Loucy (cell line): ENCODE results near the gene CAMTA1.

Source experiments
- H2AFZ ChIP-seq: fragments of 200-600 bp; sonication (generic); 2 replicates; pipeline ENCODE4 v1.6.0; 2016; ENCODE audit warnings: antibody characterized with exemption, mild to moderate bottlenecking, low read length, moderate library complexity
- H3F3A ChIP-seq: fragments of 200-600 bp; 2 replicates; pipeline ENCODE4 v1.6.0; 2016; ENCODE audit warnings: antibody characterized with exemption, low read depth, mild to moderate bottlenecking
- H3K27me3 ChIP-seq: fragments of 200-600 bp; sonication (generic); 2 replicates; pipeline ENCODE4 v1.6.1; 2014; ENCODE audit warnings: low read length, mild to moderate bottlenecking; ENCODE audit not compliant: insufficient read depth, poor library complexity, severe bottlenecking
- H3K36me3 ChIP-seq: fragments of 200-600 bp; sonication (generic); 2 replicates; pipeline ENCODE4 v1.6.1; 2016; ENCODE audit warnings: low read length; ENCODE audit not compliant: insufficient read depth
- H3K4me1 ChIP-seq: fragments of 200-600 bp; sonication (generic); 2 replicates; pipeline ENCODE4 v1.5.1; 2014; ENCODE audit warnings: low read length, mild to moderate bottlenecking; ENCODE audit not compliant: insufficient read depth, poor library complexity, severe bottlenecking
- H3K4me2 ChIP-seq: fragments of 200-600 bp; sonication (generic); 2 replicates; pipeline ENCODE4 v1.6.0; 2014; ENCODE audit warnings: antibody characterized with exemption, low read length, low read depth, mild to moderate bottlenecking; ENCODE audit not compliant: poor library complexity, severe bottlenecking
- H3K4me3 ChIP-seq: fragments of 200-600 bp; sonication (generic); 2 replicates; pipeline ENCODE4 v1.5.1; 2014; ENCODE audit warnings: low read length, mild to moderate bottlenecking, mixed read lengths; ENCODE audit not compliant: poor library complexity, severe bottlenecking
- H3K79me2 ChIP-seq: fragments of 200-600 bp; sonication (generic); 2 replicates; pipeline ENCODE4 v1.6.1; 2014; ENCODE audit warnings: low read length; ENCODE audit not compliant: insufficient read depth
- H3K9ac ChIP-seq: fragments of 200-600 bp; sonication (generic); 2 replicates; pipeline ENCODE4 v1.6.0; 2014; ENCODE audit warnings: mild to moderate bottlenecking, low read depth, low read length, moderate library complexity; ENCODE audit not compliant: poor library complexity, severe bottlenecking
- H3K9me2 ChIP-seq: fragments of 200-600 bp; sonication (generic); replicated peaks from 2 replicates; pipeline ENCODE4 v1.6.1; 2016; ENCODE audit warnings: low read depth, low read length, mixed read lengths
- H3K9me3 ChIP-seq: fragments of 200-600 bp; sonication (generic); 2 replicates; pipeline ENCODE4 v1.6.1; 2014; ENCODE audit warnings: mild to moderate bottlenecking, antibody characterized with exemption, low read length, low read depth; ENCODE audit not compliant: insufficient read depth
- H4K20me1 ChIP-seq: fragments of 200-600 bp; sonication (generic); 2 replicates; pipeline ENCODE4 v1.6.0; 2014; ENCODE audit warnings: antibody characterized with exemption, low read length, mild to moderate bottlenecking; ENCODE audit not compliant: insufficient read depth, poor library complexity, severe bottlenecking
- EZH2phosphoT487 ChIP-seq: fragments of 200-600 bp; IDR thresholded peaks from 2 replicates; pipeline ENCODE4 v1.6.1; 2018; ENCODE audit warnings: antibody characterized with exemption, mild to moderate bottlenecking, moderate library complexity, borderline replicate concordance
- TF ChIP-seq, protein P1 (sequence below): fragments of 200-600 bp; sonication (generic); conservative IDR thresholded peaks from 2 replicates; pipeline ENCODE4 v1.5.1; 2014; ENCODE audit warnings: mild to moderate bottlenecking, antibody characterized with exemption, low read length

Gene CAMTA1

DNA sequence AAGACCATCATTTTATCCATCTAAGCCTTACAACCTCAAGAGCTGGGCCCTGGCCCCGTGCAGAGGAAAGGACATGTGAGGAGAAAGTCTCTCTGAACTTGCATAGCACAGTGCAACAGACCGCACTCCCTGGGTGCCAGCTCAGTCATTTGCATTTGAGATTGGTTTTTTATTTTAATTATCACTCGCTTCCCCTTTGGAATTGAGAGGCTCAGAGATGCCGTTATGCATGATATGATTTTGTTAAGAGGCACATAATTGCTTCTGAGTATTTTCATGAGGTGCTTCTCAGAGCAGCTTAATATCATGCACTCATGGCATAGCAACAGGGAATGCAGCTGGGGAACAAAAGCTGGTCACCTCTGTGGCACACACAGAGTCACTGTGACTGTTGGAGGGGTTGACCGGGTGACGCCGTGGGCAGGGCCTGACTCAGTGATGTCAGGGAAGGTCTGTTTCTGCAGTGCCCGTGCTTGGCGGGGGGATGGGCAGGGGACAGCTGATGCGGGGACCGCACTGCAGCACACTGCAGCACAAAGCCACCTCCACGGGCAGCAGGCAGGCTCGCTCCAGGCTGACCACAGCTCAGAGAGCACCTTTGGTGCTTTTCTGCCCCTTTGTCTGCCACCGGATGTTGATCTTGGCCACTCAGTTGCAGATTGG is 942.7 kb downstream of the CAMTA1 start:
- Histone ChIP-seq H3K79me2 (no peaks in the 10 kb centered on the region), H3K27me3 (no peaks in the 10 kb centered on the region), H3K9me3 (no peaks in the 10 kb centered on the region), H3K4me3 (no peak overlapping the region), H4K20me1 (no peaks in the 10 kb centered on the region), H2AFZ (no peak overlapping the region), H3K4me1 (no peaks in the 10 kb centered on the region), H3K9ac (no peak overlapping the region), H3K36me3 (no peaks in the 10 kb centered on the region), H3K4me2 (no peak overlapping the region), H3K9me2 (no peaks in the 10 kb centered on the region), H3F3A (no peaks in the 10 kb centered on the region)
- TF ChIP-seq, protein P1, sequence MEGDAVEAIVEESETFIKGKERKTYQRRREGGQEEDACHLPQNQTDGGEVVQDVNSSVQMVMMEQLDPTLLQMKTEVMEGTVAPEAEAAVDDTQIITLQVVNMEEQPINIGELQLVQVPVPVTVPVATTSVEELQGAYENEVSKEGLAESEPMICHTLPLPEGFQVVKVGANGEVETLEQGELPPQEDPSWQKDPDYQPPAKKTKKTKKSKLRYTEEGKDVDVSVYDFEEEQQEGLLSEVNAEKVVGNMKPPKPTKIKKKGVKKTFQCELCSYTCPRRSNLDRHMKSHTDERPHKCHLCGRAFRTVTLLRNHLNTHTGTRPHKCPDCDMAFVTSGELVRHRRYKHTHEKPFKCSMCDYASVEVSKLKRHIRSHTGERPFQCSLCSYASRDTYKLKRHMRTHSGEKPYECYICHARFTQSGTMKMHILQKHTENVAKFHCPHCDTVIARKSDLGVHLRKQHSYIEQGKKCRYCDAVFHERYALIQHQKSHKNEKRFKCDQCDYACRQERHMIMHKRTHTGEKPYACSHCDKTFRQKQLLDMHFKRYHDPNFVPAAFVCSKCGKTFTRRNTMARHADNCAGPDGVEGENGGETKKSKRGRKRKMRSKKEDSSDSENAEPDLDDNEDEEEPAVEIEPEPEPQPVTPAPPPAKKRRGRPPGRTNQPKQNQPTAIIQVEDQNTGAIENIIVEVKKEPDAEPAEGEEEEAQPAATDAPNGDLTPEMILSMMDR, result no peak
- TF ChIP-seq EZH2phosphoT487, result no peak

DNA sequence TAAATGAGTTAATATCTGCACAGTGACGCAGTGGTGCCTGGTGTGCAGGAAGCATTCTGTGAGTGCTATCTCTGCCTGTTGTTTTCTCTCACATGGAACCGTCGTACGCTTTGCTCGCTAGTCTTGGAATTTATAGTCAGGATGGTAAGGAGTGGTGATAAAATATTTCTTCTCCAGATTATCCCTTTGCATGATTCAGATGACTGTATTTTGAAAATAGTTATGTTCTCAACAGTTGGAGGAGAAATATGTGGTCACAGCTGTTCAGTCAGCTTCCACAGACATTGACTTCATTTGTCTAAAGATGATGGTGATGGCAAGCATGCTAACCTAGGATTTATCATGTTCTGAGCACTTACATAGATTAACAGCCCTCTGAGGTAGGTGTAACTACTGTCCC is 944.5 kb downstream of the CAMTA1 start:
- H3K9ac ChIP-seq, result no peak overlapping the region
- no peak overlapping the region for H3K4me3 ChIP-seq
- H3K9me2 ChIP-seq, result no peaks in the 10 kb centered on the region
- H3K36me3 ChIP-seq, result no peaks in the 10 kb centered on the region
- no peaks in the 10 kb centered on the region for H4K20me1 ChIP-seq
- H3K9me3 ChIP-seq, result no peaks in the 10 kb centered on the region
- H3K27me3 ChIP-seq, result no peaks in the 10 kb centered on the region
- H3F3A ChIP-seq, result no peaks in the 10 kb centered on the region
- no peaks in the 10 kb centered on the region for H3K4me1 ChIP-seq
- no peaks in the 10 kb centered on the region for H3K79me2 ChIP-seq
- TF ChIP-seq, protein P1, result no peak
- no peak for TF ChIP-seq EZH2phosphoT487
- H2AFZ ChIP-seq, result no peak overlapping the region
- H3K4me2 ChIP-seq, result no peak overlapping the region

DNA sequence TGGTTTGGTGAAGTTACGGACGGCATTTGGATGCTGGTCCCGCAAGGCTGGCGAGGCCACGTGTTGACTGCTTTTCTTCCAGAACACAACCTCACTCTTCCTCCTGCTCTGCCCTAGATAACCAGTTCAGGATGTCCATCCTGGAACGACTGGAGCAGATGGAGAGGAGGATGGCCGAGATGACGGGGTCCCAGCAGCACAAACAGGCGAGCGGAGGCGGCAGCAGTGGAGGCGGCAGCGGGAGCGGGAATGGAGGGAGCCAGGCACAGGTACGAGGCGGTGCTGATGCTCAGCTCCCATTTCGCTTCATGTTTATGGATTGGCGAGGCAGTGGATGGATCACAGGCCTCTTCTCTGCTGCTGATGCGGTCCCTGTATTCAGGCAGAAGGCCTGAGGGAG is 947.1 kb downstream of the CAMTA1 start:
- no peaks in the 10 kb centered on the region for H3K36me3 ChIP-seq
- H3F3A ChIP-seq, result no peaks in the 10 kb centered on the region
- no peaks in the 10 kb centered on the region for H3K9me3 ChIP-seq
- no peaks in the 10 kb centered on the region for H4K20me1 ChIP-seq
- no peaks in the 10 kb centered on the region for H3K79me2 ChIP-seq
- no peak overlapping the region for H2AFZ ChIP-seq
- H3K4me3 ChIP-seq, result no peak overlapping the region
- TF ChIP-seq, protein P1, result no peak
- no peak for TF ChIP-seq EZH2phosphoT487
- H3K27me3 ChIP-seq, result no peaks in the 10 kb centered on the region
- H3K9ac ChIP-seq, result no peak overlapping the region
- no peak overlapping the region for H3K4me2 ChIP-seq
- no peaks in the 10 kb centered on the region for H3K4me1 ChIP-seq
- H3K9me2 ChIP-seq, result no peaks in the 10 kb centered on the region
